ENCODE results near the gene MAP2K2.

MAP2K2 gene

DNA sequence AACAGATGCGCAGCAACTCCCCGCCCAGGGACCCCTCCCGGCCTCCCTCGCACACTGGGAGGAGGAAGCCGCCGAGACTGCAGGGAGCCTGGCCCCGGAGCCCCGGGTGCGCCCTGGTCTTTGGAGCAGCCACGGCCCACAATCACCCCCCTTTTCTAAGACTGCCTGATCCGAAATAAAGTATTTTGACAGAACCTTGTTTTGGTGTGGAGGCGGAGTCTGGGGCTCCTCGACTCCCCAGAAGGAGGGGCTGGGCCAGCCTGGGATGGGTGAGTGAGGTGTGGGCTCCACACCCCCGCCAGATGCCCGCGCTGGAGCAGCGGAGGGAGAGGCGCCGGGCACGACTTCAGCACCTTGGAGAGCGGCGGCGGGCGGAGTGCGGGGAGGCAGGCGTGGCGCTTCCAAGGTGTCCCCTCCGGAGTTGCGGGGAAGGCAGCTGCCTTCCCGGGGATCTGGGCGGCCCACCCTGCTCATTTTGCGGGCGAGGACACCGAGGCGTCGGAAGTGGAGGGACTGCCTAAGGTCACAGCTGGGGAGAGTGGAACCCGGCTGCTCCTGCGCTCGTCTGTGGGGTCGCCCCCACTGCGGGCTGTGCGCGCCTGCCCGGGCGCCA lies 49.0 kb upstream of the MAP2K2 start (continued):
- TF ChIP-seq, protein P1, sequence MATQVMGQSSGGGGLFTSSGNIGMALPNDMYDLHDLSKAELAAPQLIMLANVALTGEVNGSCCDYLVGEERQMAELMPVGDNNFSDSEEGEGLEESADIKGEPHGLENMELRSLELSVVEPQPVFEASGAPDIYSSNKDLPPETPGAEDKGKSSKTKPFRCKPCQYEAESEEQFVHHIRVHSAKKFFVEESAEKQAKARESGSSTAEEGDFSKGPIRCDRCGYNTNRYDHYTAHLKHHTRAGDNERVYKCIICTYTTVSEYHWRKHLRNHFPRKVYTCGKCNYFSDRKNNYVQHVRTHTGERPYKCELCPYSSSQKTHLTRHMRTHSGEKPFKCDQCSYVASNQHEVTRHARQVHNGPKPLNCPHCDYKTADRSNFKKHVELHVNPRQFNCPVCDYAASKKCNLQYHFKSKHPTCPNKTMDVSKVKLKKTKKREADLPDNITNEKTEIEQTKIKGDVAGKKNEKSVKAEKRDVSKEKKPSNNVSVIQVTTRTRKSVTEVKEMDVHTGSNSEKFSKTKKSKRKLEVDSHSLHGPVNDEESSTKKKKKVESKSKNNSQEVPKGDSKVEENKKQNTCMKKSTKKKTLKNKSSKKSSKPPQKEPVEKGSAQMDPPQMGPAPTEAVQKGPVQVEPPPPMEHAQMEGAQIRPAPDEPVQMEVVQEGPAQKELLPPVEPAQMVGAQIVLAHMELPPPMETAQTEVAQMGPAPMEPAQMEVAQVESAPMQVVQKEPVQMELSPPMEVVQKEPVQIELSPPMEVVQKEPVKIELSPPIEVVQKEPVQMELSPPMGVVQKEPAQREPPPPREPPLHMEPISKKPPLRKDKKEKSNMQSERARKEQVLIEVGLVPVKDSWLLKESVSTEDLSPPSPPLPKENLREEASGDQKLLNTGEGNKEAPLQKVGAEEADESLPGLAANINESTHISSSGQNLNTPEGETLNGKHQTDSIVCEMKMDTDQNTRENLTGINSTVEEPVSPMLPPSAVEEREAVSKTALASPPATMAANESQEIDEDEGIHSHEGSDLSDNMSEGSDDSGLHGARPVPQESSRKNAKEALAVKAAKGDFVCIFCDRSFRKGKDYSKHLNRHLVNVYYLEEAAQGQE (tag by site-specific recombination; IDR thresholded peaks at IDR 0.05): peak; percentile 99
- TF ChIP-seq ZNF341 (tag by site-specific recombination; IDR thresholded peaks at IDR 0.05; ENCODE audit: low read depth): peak; percentile 99
- peak; percentile 78 for TF ChIP-seq ZNF394 (tag by site-specific recombination; IDR thresholded peaks at IDR 0.05; ENCODE audit: borderline replicate concordance)
- TF ChIP-seq ZNF561 (tag by site-specific recombination; IDR thresholded peaks at IDR 0.05; ENCODE audit: borderline replicate concordance): no peak
- TF ChIP-seq IKZF3 (tag by site-specific recombination; IDR thresholded peaks at IDR 0.05): peak; percentile 59; the same call in 1 of the 2 replicates
- 0 out of 2 replicates have a peak, but pooled peaks have one; percentile 42 for TF ChIP-seq ZFP37 (tag by site-specific recombination; IDR thresholded peaks at IDR 0.05)
- 0 out of 2 replicates have a peak, but pooled peaks have one; percentile 29 for TF ChIP-seq ZNF24 (tag by site-specific recombination; IDR thresholded peaks at IDR 0.05)
- TF ChIP-seq ZNF76 (tag by site-specific recombination; IDR thresholded peaks at IDR 0.05; ENCODE audit: borderline replicate concordance, low read depth): 0 out of 2 replicates have a peak, but pooled peaks have one; percentile 19
- peak; percentile 72 for TF ChIP-seq ZFHX2 (tag by site-specific recombination; conservative IDR thresholded peaks at IDR 0.05)
- TF ChIP-seq, protein P2, sequence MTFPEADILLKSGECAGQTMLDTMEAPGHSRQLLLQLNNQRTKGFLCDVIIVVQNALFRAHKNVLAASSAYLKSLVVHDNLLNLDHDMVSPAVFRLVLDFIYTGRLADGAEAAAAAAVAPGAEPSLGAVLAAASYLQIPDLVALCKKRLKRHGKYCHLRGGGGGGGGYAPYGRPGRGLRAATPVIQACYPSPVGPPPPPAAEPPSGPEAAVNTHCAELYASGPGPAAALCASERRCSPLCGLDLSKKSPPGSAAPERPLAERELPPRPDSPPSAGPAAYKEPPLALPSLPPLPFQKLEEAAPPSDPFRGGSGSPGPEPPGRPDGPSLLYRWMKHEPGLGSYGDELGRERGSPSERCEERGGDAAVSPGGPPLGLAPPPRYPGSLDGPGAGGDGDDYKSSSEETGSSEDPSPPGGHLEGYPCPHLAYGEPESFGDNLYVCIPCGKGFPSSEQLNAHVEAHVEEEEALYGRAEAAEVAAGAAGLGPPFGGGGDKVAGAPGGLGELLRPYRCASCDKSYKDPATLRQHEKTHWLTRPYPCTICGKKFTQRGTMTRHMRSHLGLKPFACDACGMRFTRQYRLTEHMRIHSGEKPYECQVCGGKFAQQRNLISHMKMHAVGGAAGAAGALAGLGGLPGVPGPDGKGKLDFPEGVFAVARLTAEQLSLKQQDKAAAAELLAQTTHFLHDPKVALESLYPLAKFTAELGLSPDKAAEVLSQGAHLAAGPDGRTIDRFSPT (tag by site-specific recombination; IDR thresholded peaks at IDR 0.05): peak; percentile 96
- no peak for TF ChIP-seq ZNF146 (tag by site-specific recombination; IDR thresholded peaks at IDR 0.05)
- TF ChIP-seq ZNF37A (tag by site-specific recombination; IDR thresholded peaks at IDR 0.05): no peak
- TF ChIP-seq ZNF600 (tag by site-specific recombination; IDR thresholded peaks at IDR 0.05): peak; percentile 63
- TF ChIP-seq GLIS1 (tag by site-specific recombination; IDR thresholded peaks at IDR 0.05): peak; percentile 38; the same call in 1 of the 2 replicates
- TF ChIP-seq ZNF610 (tag by site-specific recombination; IDR thresholded peaks at IDR 0.05; ENCODE audit: borderline replicate concordance): 0 out of 2 replicates have a peak, but pooled peaks have one; percentile 20
- peak; percentile 74; the same call in 1 of the 2 replicates for TF ChIP-seq ZBTB1 (tag by site-specific recombination; IDR thresholded peaks at IDR 0.05)
- TF ChIP-seq ZNF335 (tag by site-specific recombination; conservative IDR thresholded peaks at IDR 0.05): peak; percentile 55
- TF ChIP-seq, protein P3, sequence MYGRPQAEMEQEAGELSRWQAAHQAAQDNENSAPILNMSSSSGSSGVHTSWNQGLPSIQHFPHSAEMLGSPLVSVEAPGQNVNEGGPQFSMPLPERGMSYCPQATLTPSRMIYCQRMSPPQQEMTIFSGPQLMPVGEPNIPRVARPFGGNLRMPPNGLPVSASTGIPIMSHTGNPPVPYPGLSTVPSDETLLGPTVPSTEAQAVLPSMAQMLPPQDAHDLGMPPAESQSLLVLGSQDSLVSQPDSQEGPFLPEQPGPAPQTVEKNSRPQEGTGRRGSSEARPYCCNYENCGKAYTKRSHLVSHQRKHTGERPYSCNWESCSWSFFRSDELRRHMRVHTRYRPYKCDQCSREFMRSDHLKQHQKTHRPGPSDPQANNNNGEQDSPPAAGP (tag by site-specific recombination; IDR thresholded peaks at IDR 0.05): peak; percentile 80
- TF ChIP-seq, protein P4, sequence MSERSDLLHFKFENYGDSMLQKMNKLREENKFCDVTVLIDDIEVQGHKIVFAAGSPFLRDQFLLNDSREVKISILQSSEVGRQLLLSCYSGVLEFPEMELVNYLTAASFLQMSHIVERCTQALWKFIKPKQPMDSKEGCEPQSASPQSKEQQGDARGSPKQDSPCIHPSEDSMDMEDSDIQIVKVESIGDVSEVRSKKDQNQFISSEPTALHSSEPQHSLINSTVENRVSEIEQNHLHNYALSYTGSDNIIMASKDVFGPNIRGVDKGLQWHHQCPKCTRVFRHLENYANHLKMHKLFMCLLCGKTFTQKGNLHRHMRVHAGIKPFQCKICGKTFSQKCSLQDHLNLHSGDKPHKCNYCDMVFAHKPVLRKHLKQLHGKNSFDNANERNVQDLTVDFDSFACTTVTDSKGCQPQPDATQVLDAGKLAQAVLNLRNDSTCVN (tag by site-specific recombination; optimal IDR thresholded peaks at IDR 0.05): peak; percentile 68
- TF ChIP-seq KLF1 (tag by site-specific recombination; IDR thresholded peaks at IDR 0.05): peak; percentile 69
- no peak for TF ChIP-seq HOXD13 (CRISPR knock-in tag; IDR thresholded peaks at IDR 0.05; ENCODE audit: borderline replicate concordance)
- 0 out of 2 replicates have a peak, but pooled peaks have one; percentile 10 for TF ChIP-seq WT1 (tag by site-specific recombination; IDR thresholded peaks at IDR 0.05)
- peak; percentile 63; the same call in 1 of the 2 replicates for TF ChIP-seq KLF8 (tag by site-specific recombination; IDR thresholded peaks at IDR 0.05)
- TF ChIP-seq ZNF133 (tag by site-specific recombination; IDR thresholded peaks at IDR 0.05): no peak
- TF ChIP-seq EGR2 (tag by site-specific recombination; IDR thresholded peaks at IDR 0.05; ENCODE audit: low read depth): peak; percentile 69
- TF ChIP-seq ZBTB20 (tag by site-specific recombination; IDR thresholded peaks at IDR 0.05): 0 out of 2 replicates have a peak, but pooled peaks have one; percentile 25
- no peak for TF ChIP-seq ZNF223 (tag by site-specific recombination; IDR thresholded peaks at IDR 0.05)

All from HEK293 (cell line).